ENCODE measurements around the gene SYNE1.

SYNE1 gene

DNA sequence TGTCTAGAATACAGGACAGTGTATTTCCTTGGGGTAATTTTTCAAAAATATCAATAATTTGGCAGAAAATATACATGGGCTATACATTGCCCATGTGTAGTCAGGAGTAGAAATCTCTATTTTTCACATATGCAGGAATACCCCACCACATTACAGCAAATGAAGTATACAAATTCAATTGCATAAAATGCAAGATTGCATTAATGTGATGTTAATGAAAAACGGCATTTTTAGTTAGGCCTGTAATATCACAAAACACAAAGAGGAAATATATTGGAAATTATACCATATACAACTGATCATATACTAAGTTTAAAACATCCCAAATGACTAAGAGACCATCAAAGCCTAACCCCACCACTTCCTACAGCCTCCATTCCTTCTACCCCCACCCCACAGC, 154.9 kb downstream of the SYNE1 start:
- Histone ChIP-seq H3K27ac (ENCODE audit: low read depth, low read length) (no peak overlapping the region), H3K4me1 (ENCODE audit: control insufficient read depth, insufficient read depth, low read length) (no peaks in the 10 kb centered on the region), H3K27me3 (ENCODE audit: control insufficient read depth, insufficient read depth, low read length) (no peaks in the 10 kb centered on the region), H3K36me3 (ENCODE audit: control insufficient read depth, insufficient read depth, low read length) (no peaks in the 10 kb centered on the region), H3K9ac (ENCODE audit: low read length) (no peak overlapping the region), H3K4me3 (ENCODE audit: low read depth, low read length) (no peak overlapping the region), H3K9me3 (ENCODE audit: control insufficient read depth, insufficient read depth, low read depth, low read length) (no peaks in the 10 kb centered on the region)

DNA sequence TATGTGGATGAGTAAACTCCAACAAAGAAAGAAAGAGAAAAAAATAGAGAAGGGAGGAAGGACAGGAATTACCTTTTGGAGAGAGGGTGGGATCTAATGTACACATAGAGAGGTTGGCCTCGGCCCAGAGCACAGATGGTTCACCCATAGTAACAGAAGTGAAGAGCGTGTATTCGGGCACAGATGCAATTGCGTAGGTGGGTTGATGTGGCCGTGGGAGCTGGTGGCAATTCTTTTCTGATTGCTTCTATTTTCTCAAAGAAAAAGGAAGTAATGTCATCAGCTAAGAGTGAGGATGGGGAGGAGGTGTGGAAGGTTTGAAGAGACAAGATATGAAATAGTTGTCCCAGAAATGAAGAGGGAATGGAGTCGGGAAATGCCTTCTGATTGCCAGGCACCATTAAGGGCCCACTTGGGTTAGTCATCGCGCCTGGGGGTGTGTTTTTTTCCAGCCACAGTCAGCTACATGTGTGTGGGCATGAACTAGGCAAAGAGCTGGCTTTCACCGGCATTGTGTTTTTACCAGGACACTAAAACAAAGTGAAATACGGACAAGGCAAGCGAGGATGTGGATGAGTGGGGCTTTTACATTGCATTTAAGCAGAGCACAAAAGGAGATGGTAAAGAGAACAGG, 158.7 kb downstream of the SYNE1 start:
- Histone ChIP-seq H3K9ac (ENCODE audit: low read length) (no peak overlapping the region), H3K27ac (ENCODE audit: low read depth, low read length) (no peak overlapping the region), H3K27me3 (ENCODE audit: control insufficient read depth, insufficient read depth, low read length) (no peaks in the 10 kb centered on the region), H3K36me3 (ENCODE audit: control insufficient read depth, insufficient read depth, low read length) (no peaks in the 10 kb centered on the region), H3K4me1 (ENCODE audit: control insufficient read depth, insufficient read depth, low read length) (no peaks in the 10 kb centered on the region), H3K4me3 (ENCODE audit: low read depth, low read length) (no peak overlapping the region), H3K9me3 (ENCODE audit: control insufficient read depth, insufficient read depth, low read depth, low read length) (no peaks in the 10 kb centered on the region)

DNA sequence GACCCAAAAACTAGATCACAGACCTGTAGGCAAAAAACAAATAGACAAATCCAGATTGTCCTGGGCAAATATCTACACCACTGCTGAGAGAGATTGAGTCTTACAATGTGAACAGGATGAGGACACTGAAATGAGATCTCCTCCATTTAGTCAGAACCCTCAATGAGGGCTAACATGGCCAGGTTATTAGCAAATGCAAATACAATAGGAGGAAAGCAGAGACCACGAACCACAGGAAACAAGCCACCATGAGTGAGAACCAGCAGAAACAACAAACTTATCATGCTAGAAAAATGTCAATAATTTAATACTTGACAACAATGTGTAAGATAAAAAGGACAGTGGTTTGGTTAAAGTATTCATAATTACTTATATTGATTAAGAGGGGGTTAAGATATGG, 162.8 kb downstream of the SYNE1 start:
- H3K27ac ChIP-seq (ENCODE audit: low read depth, low read length), result no peak overlapping the region
- H3K4me1 ChIP-seq (ENCODE audit: control insufficient read depth, insufficient read depth, low read length), result no peaks in the 10 kb centered on the region
- no peak overlapping the region for H3K4me3 ChIP-seq (ENCODE audit: low read depth, low read length)
- no peaks in the 10 kb centered on the region for H3K36me3 ChIP-seq (ENCODE audit: control insufficient read depth, insufficient read depth, low read length)
- H3K9ac ChIP-seq (ENCODE audit: low read length), result no peak overlapping the region
- H3K9me3 ChIP-seq (ENCODE audit: control insufficient read depth, insufficient read depth, low read depth, low read length), result no peaks in the 10 kb centered on the region
- H3K27me3 ChIP-seq (ENCODE audit: control insufficient read depth, insufficient read depth, low read length), result no peaks in the 10 kb centered on the region

DNA sequence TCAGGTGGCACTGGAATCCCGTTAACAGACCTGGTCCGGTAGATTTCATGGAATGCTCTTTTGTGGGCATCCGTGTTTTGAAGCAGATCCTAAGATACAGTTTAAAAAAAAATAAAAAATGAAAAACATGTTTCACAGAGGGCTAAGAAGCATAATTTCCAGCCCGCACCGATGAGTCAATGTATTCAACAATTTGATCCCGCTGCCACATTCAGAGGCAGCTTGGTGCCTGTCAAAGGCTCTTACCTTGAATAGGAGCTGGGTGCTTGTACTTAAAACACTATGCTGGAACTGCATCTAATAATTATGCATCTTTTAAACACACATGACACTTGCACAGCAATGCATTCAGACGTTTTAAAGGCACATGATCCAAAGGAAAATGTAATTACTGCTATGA, 164.8 kb downstream of the SYNE1 start:
- no peak overlapping the region for H3K9ac ChIP-seq (ENCODE audit: low read length)
- H3K4me3 ChIP-seq (ENCODE audit: low read depth, low read length), result no peak overlapping the region
- no peaks in the 10 kb centered on the region for H3K9me3 ChIP-seq (ENCODE audit: control insufficient read depth, insufficient read depth, low read depth, low read length)
- H3K27ac ChIP-seq (ENCODE audit: low read depth, low read length), result no peak overlapping the region
- H3K27me3 ChIP-seq (ENCODE audit: control insufficient read depth, insufficient read depth, low read length), result no peaks in the 10 kb centered on the region
- H3K4me1 ChIP-seq (ENCODE audit: control insufficient read depth, insufficient read depth, low read length), result no peaks in the 10 kb centered on the region
- no peaks in the 10 kb centered on the region for H3K36me3 ChIP-seq (ENCODE audit: control insufficient read depth, insufficient read depth, low read length)

DNA sequence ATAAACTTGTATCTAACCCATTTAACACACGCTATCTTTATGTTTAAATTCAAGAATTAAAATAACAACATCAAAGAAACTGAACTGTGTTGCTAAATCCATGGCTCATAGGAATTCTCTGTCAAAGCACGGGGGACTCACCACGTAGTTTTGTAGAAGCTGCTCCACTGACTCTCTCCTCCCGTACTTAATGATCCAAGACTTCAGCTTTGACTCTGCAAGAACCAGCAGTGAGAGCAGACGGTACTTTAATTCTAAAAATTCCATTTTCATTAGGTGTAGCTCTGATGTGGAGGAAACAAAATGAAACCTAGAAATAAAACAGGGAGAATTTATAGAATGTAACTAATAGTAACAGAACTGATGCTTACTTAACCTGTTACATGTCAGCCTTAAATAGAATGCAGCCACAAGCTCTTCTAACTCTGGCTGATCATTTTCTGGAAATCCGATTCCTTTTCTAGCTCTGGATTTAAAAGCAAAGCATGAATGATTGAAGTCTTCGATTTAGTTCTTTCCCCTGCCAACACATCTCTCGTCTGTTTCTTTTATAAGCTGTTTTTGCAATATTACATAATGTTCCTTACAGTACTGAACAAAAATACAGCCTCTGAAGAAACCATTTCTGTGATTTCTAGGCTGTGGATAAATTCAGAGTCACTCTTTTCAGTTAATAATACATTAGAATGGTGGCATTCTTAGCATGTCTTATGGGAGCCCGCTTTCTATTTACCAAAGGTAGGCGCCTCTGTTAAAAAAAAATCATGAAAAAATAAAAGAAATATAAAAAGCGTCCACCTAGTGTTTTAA, 165.5 kb downstream of the SYNE1 start:
- Histone ChIP-seq H3K36me3 (ENCODE audit: control insufficient read depth, insufficient read depth, low read length) (no peaks in the 10 kb centered on the region), H3K9me3 (ENCODE audit: control insufficient read depth, insufficient read depth, low read depth, low read length) (no peaks in the 10 kb centered on the region), H3K27me3 (ENCODE audit: control insufficient read depth, insufficient read depth, low read length) (no peaks in the 10 kb centered on the region), H3K27ac (ENCODE audit: low read depth, low read length) (no peak overlapping the region), H3K4me1 (ENCODE audit: control insufficient read depth, insufficient read depth, low read length) (no peaks in the 10 kb centered on the region), H3K9ac (ENCODE audit: low read length) (no peak overlapping the region), H3K4me3 (ENCODE audit: low read depth, low read length) (no peak overlapping the region)

DNA sequence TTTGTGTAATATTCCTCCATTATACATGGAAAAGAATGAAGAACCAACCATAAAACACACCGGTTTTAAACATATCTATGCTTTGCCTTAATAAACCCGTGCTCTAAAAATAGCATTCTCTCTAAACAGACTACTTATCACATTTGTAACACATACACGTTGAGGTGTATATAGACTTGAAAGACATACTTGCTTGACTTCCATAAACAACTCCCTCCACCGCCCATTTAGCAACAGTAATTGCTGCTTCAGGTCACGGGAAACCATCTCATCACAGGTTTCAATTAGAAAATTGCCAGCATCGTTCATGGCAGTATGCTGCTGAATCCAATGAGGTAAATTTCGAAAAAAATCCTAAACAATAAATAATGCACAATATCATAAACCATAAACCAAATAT, 174.0 kb downstream of the SYNE1 start:
- Histone ChIP-seq H3K4me3 (ENCODE audit: low read depth, low read length) (no peak overlapping the region), H3K9ac (ENCODE audit: low read length) (no peak overlapping the region), H3K27ac (ENCODE audit: low read depth, low read length) (no peak overlapping the region), H3K9me3 (ENCODE audit: control insufficient read depth, insufficient read depth, low read depth, low read length) (no peaks in the 10 kb centered on the region), H3K27me3 (ENCODE audit: control insufficient read depth, insufficient read depth, low read length) (no peaks in the 10 kb centered on the region), H3K36me3 (ENCODE audit: control insufficient read depth, insufficient read depth, low read length) (no peaks in the 10 kb centered on the region), H3K4me1 (ENCODE audit: control insufficient read depth, insufficient read depth, low read length) (no peaks in the 10 kb centered on the region)

DNA sequence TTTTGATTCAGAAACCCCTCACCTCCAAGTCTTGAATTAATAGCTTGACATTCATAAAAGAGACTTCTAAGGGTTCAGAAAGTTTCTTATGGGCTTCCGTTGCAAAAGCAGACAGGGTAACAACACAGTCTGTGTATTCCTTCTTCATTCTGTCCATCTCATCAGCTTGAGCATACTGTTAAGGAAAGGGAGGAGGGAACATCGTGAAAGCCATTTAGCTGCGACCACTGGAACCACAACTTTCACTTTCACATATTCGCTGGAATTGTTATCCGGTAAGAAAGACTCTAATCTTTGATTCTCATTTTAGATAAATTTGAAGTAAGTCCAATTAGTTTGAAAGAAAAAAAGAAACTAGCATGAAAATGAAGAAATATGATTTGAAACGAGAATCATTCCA, 174.4 kb downstream of the SYNE1 start:
- H3K27me3 ChIP-seq (ENCODE audit: control insufficient read depth, insufficient read depth, low read length), result no peaks in the 10 kb centered on the region
- no peak overlapping the region for H3K27ac ChIP-seq (ENCODE audit: low read depth, low read length)
- no peak overlapping the region for H3K4me3 ChIP-seq (ENCODE audit: low read depth, low read length)
- no peaks in the 10 kb centered on the region for H3K9me3 ChIP-seq (ENCODE audit: control insufficient read depth, insufficient read depth, low read depth, low read length)
- no peaks in the 10 kb centered on the region for H3K4me1 ChIP-seq (ENCODE audit: control insufficient read depth, insufficient read depth, low read length)
- H3K9ac ChIP-seq (ENCODE audit: low read length), result no peak overlapping the region
- no peaks in the 10 kb centered on the region for H3K36me3 ChIP-seq (ENCODE audit: control insufficient read depth, insufficient read depth, low read length)

DNA sequence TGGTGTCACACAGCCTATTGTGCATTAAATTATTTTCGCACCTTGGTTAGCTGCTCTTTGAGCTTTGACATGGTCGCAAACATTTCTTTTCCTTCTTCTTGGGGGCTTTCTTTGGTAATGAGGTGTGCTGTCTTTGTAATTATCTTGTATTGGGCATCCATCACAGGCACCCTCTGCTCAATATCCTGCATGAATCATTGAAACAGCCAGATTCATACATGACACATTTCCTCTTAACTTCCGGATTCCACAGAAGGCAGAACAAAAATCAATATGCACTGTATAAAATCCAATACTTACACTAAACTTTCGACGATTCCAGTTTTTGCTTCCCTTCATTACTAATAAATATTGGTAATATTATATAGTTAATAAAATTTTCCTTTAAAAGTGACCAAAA, 175.6 kb downstream of the SYNE1 start:
- no peaks in the 10 kb centered on the region for H3K4me1 ChIP-seq (ENCODE audit: control insufficient read depth, insufficient read depth, low read length)
- no peaks in the 10 kb centered on the region for H3K27me3 ChIP-seq (ENCODE audit: control insufficient read depth, insufficient read depth, low read length)
- no peak overlapping the region for H3K9ac ChIP-seq (ENCODE audit: low read length)
- no peak overlapping the region for H3K27ac ChIP-seq (ENCODE audit: low read depth, low read length)
- no peaks in the 10 kb centered on the region for H3K9me3 ChIP-seq (ENCODE audit: control insufficient read depth, insufficient read depth, low read depth, low read length)
- H3K36me3 ChIP-seq (ENCODE audit: control insufficient read depth, insufficient read depth, low read length), result no peaks in the 10 kb centered on the region
- no peak overlapping the region for H3K4me3 ChIP-seq (ENCODE audit: low read depth, low read length)

DNA sequence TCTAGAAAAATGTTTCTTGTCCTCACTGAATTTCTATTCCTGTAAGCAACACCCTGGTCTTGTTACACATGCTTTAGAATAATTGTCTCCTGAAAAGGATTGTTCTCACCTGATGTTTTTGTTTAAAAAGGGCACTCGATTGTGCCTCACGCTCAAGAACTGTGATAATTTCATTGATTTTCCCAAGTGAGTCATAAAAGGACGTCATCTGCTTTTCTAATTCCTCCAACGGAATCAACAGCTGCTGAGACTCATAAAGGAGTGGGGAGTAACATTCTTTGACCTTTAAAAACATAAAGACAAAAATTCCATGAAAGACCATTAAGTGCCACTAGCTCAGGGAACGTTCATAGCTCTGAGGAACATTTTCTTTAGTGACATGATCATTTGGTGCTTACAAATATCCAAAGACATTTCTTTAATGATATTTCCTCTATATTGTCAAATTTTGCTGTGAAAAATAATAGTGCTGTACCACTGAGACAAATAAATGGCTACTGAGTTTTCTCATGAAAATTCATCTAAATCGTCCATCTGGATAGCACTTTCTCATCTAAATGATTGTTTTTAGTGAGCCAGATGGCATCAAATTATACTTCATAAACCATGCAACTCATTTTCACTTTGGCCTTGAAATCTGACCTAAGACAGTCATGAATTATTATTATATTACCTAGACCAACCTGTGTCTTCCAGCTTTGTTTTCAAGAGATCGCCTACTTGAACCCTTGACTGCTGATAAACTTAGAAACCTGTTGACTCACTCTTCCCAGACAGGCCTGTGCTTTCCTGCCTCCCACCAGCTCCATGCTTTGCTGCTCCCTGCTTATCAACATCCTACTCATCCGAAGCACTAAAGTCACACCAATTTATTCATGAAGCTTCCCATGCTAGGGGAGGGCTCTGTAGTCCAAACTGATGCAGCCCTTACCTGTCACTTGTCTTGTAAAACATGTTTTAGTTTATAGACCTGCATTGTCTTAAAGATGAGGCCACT, 178.2 kb downstream of the SYNE1 start:
- H3K9me3 ChIP-seq (ENCODE audit: control insufficient read depth, insufficient read depth, low read depth, low read length), result no peaks in the 10 kb centered on the region
- no peaks in the 10 kb centered on the region for H3K27me3 ChIP-seq (ENCODE audit: control insufficient read depth, insufficient read depth, low read length)
- H3K36me3 ChIP-seq (ENCODE audit: control insufficient read depth, insufficient read depth, low read length), result no peaks in the 10 kb centered on the region
- H3K4me3 ChIP-seq (ENCODE audit: low read depth, low read length), result no peak overlapping the region
- H3K4me1 ChIP-seq (ENCODE audit: control insufficient read depth, insufficient read depth, low read length), result no peaks in the 10 kb centered on the region
- no peak overlapping the region for H3K9ac ChIP-seq (ENCODE audit: low read length)
- no peak overlapping the region for H3K27ac ChIP-seq (ENCODE audit: low read depth, low read length)

DNA sequence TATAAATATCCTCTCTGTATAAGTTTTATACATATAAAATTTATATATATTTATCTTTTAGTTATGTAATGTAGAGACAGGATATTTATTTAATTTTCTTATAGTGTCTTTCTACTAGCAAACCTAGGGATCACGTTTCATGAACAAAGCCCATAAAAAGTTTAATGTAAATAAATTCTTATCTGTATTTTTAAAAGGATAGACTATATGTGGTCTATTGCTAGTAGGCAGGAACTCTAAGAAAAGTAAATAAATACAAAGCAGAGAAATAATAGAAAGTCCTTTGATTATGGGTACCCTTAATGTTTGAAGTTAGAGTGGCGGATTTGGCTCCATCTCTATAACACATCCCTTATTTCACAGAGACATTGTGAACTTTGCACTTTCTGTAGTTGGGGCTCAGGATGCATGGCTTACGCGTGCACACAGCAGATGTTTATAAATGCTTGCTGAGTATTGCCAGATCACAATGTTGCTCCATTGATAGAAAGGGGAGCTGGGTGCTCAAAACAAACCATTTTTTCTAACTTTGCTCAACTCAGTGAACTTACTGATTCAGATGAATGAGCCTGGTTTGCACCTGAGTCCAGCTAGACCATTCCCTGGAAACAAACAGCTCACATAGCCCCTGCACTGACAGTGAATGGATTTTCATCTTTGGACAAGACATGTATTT, 179.1 kb downstream of the SYNE1 start:
- H3K9ac ChIP-seq (ENCODE audit: low read length), result no peak overlapping the region
- H3K4me1 ChIP-seq (ENCODE audit: control insufficient read depth, insufficient read depth, low read length), result no peaks in the 10 kb centered on the region
- H3K36me3 ChIP-seq (ENCODE audit: control insufficient read depth, insufficient read depth, low read length), result no peaks in the 10 kb centered on the region
- no peaks in the 10 kb centered on the region for H3K9me3 ChIP-seq (ENCODE audit: control insufficient read depth, insufficient read depth, low read depth, low read length)
- no peak overlapping the region for H3K27ac ChIP-seq (ENCODE audit: low read depth, low read length)
- H3K4me3 ChIP-seq (ENCODE audit: low read depth, low read length), result no peak overlapping the region
- no peaks in the 10 kb centered on the region for H3K27me3 ChIP-seq (ENCODE audit: control insufficient read depth, insufficient read depth, low read length)

Data from HUES6 (cell line).